Astrocyte of the spinal cord (primary cell): ENCODE results near the gene PRKCH.

Source experiments
- DNase-seq: peaks from one replicate; pipeline ENCODE4 v3.0.0; 2011; ENCODE audit warnings: low read depth, low spot score
- H3K4me3 ChIP-seq: 2 replicates; pipeline ENCODE4 v1.5.1; 2011; ENCODE audit warnings: low read depth, mild to moderate bottlenecking, low read length, moderate library complexity
- in situ Hi-C: cut with HindIII; loops from 2 replicates; pipeline ENCODE4 v1.10.0; 2017; ENCODE audit warnings: low sequenced_read_pairs
- TF ChIP-seq, protein P1 (sequence below): IDR thresholded peaks from 2 replicates; pipeline ENCODE4 v1.5.1; 2012; ENCODE audit warnings: low read depth, mild to moderate bottlenecking, low read length, inconsistent platforms

Gene PRKCH

DNA sequence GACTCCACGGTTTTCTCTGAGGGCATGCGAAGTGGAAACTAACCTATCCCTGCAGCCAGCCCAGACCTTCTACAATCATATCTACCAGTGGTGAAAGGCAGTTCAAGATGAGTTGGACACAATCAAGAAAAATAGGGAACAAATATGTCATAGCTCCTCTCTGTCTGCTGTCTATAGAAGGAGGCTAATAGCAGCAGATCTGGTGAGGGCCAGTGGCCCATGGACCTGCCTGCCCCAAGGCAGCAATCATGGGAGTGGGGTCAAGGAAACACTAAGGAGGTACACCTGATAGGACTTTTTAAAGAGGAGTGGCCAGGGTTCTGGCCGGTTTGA, 149.5 kb downstream of the PRKCH start:
- no peak for DNase-seq
- no peak overlapping the region for H3K4me3 ChIP-seq
- TF ChIP-seq, protein P1, sequence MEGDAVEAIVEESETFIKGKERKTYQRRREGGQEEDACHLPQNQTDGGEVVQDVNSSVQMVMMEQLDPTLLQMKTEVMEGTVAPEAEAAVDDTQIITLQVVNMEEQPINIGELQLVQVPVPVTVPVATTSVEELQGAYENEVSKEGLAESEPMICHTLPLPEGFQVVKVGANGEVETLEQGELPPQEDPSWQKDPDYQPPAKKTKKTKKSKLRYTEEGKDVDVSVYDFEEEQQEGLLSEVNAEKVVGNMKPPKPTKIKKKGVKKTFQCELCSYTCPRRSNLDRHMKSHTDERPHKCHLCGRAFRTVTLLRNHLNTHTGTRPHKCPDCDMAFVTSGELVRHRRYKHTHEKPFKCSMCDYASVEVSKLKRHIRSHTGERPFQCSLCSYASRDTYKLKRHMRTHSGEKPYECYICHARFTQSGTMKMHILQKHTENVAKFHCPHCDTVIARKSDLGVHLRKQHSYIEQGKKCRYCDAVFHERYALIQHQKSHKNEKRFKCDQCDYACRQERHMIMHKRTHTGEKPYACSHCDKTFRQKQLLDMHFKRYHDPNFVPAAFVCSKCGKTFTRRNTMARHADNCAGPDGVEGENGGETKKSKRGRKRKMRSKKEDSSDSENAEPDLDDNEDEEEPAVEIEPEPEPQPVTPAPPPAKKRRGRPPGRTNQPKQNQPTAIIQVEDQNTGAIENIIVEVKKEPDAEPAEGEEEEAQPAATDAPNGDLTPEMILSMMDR, result no peak
- in situ Hi-C loops, result no loop called here

DNA sequence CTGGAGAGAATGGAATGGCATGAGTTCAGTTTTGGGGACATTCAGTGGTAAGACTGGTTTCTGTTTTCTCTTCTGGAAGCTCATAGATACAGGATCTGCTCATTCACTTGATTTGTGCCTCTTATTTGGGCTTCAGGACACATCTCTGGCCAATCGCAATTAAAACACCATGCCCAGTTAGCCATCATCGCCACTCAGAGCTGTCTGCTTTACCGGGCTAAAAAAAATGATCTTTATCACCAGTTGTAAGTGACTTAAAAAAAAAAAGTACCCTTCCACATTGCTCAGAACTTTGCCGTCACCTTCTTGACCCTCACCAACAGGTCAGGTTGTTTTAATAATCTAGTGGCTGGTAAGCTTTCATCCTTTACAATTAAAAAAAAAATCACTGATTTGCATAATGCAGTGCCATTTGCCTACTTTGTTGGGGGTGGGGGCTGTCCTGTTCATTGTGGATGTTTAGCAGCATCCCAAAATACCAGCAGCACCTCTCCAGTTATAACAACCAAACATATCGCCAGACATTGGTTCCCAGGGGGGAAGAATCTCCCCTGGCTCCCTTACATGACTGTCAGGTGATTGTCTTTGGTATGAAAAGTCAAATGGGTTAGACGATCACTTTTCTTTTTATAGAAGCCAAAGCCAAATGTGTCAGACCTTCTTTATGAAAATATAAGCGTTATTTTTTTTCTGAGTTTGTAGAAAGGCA, 150.1 kb downstream of the PRKCH start:
- TF ChIP-seq, protein P1, result no peak
- no peak for DNase-seq
- in situ Hi-C loops, result no loop called here
- H3K4me3 ChIP-seq, result peak overlapping the region; percentile 40

DNA sequence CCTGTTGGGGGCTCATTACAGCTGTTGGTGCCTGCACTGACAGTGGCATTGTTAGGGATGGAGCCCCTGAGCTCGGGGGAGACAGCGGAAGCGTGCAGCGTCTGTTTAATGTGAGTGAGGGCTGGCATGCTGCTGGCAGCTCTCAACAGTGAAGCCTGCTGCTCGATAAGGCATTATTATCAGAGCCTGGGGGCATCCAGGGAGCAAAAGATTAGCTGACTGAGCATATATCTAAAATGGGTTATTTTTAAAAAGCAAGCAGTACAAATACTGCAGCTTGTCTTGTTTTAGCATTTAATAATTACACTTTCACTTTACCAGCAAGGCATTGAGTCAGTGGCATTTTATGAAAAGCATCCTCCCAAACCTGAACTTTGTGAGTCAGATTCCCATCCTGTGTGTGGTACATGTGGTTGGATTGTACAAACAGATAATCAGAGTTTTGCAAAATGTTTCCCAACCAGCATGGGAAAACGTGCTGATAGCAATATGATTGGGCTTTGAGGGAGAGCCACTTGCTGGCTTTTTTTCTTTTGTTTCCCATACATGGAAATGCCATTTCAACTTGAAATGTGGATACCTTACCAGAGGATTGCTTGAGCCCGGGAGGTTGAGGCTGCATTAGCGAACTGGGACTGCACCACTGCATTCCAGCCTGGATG, 150.8 kb downstream of the PRKCH start:
- peak; percentile 98 for DNase-seq
- in situ Hi-C loops, result no loop called here
- TF ChIP-seq, protein P1, result no peak
- H3K4me3 ChIP-seq, result peak overlapping the region; percentile 40

DNA sequence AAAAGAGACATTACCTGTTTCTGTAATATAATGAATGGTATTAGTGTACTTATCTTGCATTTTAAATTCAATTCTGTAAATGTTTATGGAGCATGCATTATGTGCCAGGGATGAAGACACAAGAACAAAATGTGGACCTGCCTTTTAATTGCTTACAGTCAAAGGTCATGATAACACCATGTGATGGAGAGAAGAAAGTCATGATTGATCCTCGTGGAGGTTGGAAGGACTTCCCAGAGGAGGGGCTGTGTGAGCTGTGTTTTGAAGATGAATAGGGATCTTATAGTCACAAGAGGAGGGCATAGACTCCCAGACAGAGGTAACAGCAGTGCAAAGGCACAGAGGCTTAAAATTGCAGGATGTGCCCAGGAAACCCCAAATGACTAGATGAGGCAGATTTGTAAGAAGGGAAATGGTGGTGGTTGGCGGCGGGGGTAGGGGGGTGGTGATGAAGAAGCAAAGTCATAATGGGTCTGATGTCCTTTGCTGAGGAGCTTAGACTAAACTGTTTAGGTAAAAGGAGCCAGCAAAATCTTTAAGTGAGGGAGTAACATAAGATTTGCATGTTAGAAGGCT, 151.5 kb downstream of the PRKCH start:
- in situ Hi-C loops, result no loop called here
- no peak overlapping the region for H3K4me3 ChIP-seq

DNA sequence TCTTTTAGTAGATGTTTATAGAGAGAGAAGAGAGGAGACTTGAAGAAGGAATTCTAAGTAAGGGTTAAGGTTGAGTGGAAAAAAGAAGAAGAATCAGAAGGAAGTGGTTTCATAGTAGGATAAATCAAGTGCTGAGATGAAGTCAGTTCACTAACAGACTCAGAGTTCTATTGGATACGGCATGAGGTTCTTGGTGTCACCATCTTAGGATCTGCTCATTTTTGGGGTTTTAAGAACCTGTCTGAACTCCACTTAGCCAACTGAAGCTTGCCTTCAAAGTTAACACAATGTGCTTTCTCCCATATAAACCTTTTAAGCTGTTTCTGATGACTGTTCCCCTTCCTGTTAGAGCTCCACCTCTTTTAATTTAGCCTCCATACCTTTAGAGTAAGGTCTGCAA, 152.6 kb downstream of the PRKCH start:
- TF ChIP-seq, protein P1, result no peak
- in situ Hi-C loops, result no loop called here
- no peak overlapping the region for H3K4me3 ChIP-seq
- DNase-seq, result no peak

More for the DNA sequence above, 151.5 kb downstream of the PRKCH start:
- TF ChIP-seq, protein P1, result no peak
- no peak for DNase-seq

DNA sequence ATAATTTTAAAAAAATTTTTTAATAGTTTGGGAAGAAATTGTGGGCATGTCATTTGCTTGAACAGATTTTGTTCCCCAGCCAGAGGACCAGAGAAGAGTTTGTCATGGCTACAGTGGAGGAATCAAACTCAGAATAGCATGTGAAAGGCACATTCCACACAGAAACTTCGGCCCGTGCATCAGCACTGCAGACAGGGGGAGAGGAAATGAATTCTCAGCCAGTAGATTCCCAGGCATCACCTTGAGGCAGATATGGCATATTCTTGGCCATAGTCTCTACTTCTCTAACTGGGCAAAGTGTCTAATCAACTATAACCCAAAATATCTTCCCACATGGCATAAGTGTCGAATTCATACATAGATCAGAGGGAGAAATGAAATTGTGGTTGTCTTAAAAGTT, 153.3 kb downstream of the PRKCH start:
- TF ChIP-seq, protein P1, result no peak
- no peak for DNase-seq
- H3K4me3 ChIP-seq, result no peak overlapping the region
- in situ Hi-C loops, result no loop called here
